ENCODE measurements around the gene SREK1IP1. TPM values are rescaled to one million over a fixed set of nuclear protein-coding genes. Genes with fewer than 3 reads are reported as not detected.

SREK1IP1 gene
- 10 to 100 TPM in 3 of 5 donors, 1 to 10 TPM in 2; 2.3 to 43.2 (median 12.2) TPM for total RNA-seq
- polyA plus RNA-seq: 10 to 100 TPM; 20.5 to 28.4 (median 28.2) TPM
- long read RNA-seq, donor 1, full-length matches to known transcripts: 25 of 35 reads
- long read RNA-seq, donor 1, partial matches to known transcripts: 10 of 35 reads
- long read RNA-seq, donor 1, other reads (novel, unspliced or antisense): 0 of 35 reads
- long read RNA-seq, donor 2, full-length matches to known transcripts: 29 of 38 reads
- long read RNA-seq, donor 2, partial matches to known transcripts: 9 of 38 reads
- long read RNA-seq, donor 2, other reads (novel, unspliced or antisense): 0 of 38 reads
- long read RNA-seq, donor 3, full-length matches to known transcripts: 9 of 18 reads
- long read RNA-seq, donor 3, partial matches to known transcripts: 9 of 18 reads
- long read RNA-seq, donor 3, other reads (novel, unspliced or antisense): 0 of 18 reads
- long read RNA-seq, donor 4, full-length matches to known transcripts: 2 of 2 reads
- long read RNA-seq, donor 4, partial matches to known transcripts: 0 of 2 reads
- long read RNA-seq, donor 4, other reads (novel, unspliced or antisense): 0 of 2 reads
- long read RNA-seq, donor 5, full-length matches to known transcripts: 17 of 23 reads
- long read RNA-seq, donor 5, partial matches to known transcripts: 6 of 23 reads
- long read RNA-seq, donor 5, other reads (novel, unspliced or antisense): 0 of 23 reads
- long read RNA-seq, donor 6, full-length matches to known transcripts: 55 of 78 reads
- long read RNA-seq, donor 6, partial matches to known transcripts: 23 of 78 reads
- long read RNA-seq, donor 6, other reads (novel, unspliced or antisense): 0 of 78 reads
- long read RNA-seq, donor 7, full-length matches to known transcripts: 26 of 35 reads
- long read RNA-seq, donor 7, partial matches to known transcripts: 9 of 35 reads
- long read RNA-seq, donor 7, other reads (novel, unspliced or antisense): 0 of 35 reads
- long read RNA-seq, donor 8, full-length matches to known transcripts: 33 of 68 reads
- long read RNA-seq, donor 8, partial matches to known transcripts: 35 of 68 reads
- long read RNA-seq, donor 8, other reads (novel, unspliced or antisense): 0 of 68 reads
- long read RNA-seq, donor 9, full-length matches to known transcripts: 24 of 31 reads
- long read RNA-seq, donor 9, partial matches to known transcripts: 7 of 31 reads
- long read RNA-seq, donor 9, other reads (novel, unspliced or antisense): 0 of 31 reads
- long read RNA-seq, donor 10, full-length matches to known transcripts: 8 of 8 reads
- long read RNA-seq, donor 10, partial matches to known transcripts: 0 of 8 reads
- long read RNA-seq, donor 10, other reads (novel, unspliced or antisense): 0 of 8 reads

DNA sequence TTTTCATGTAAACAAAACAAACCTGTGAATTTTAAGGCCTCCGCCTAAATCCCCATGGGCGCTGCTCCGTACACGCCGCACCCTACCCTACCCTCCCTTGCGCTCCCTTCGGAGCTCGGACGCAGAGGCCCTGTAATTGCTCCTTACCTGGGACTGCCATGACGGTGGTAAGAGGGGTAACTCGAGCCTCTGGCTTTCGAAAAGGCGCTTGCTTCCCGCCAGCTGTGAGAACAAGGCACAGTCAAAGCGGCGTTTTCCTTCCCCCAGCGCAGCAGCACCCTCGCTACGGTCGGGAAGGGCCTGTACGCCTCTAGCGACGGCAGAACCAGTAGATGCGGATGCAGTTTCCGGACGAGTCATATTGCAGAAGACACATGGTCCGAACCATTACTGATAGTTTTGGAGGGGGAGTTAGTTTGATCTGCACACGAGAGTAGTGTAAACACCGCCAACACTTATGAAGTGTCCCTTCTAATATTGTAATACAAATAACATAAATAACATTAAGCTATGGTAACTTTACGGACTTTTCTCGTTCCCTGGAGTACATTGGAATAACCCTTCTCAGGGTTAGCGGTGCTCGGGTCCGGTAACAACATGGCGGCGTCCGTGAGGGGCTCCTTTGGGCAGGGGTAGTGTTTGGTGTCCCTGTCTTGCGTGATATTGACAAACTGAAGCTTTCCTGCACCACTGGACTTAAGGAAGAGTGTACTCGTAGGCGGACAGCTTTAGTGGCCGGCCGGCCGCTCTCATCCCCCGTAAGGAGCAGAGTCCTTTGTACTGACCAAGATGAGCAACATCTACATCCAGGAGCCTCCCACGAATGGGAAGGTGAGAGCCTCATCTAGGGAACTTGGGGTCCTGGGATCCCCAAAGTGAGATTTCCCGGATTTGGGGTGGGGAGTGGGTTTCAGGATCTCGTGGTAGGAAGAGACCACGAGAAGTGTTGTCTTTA lies at the start of gene SREK1IP1, which contains the start of gene CWC27:
Gene SREK1IP1, minus strand, starts transcription at position 334 of the 955 bp plus-strand sequence. Its CDS starts 174 bp downstream, at position 160.
Gene CWC27, plus strand, starts transcription at position 573 of the 955 bp plus-strand sequence. Its CDS starts 217 bp downstream, at position 790.
- Histone ChIP-seq H3K9me3 (no peaks in the 10 kb centered on the region), H3K4me3 (peak within 1 kb of the TSS; percentile 67 to 98 (median 71)), H3K36me3 (peaks cover 0 to 11% (median 9%) of the 10 kb centered on the region in 4 donors), H3K4me1 (peaks cover 35 to 72% (median 48%) of the 10 kb centered on the region in 4 donors), H3K27ac (peak within 1 kb of the TSS; percentile 87 to 90 (median 89)), H3K27me3 (no peaks in the 10 kb centered on the region)
- intact Hi-C loops (cut with DNase I; ENCODE audit: low total_unique reads): no loop called here
- TF ChIP-seq POLR2A (IDR thresholded peaks at IDR 0.05): peak in 2 of 4 donors; percentile 20 to 56
- no peak for TF ChIP-seq EP300 (IDR thresholded peaks at IDR 0.05)
- TF ChIP-seq POLR2AphosphoS5 (IDR thresholded peaks at IDR 0.05): peak; percentile 74 to 97 (median 96)
- TF ChIP-seq, protein P1, sequence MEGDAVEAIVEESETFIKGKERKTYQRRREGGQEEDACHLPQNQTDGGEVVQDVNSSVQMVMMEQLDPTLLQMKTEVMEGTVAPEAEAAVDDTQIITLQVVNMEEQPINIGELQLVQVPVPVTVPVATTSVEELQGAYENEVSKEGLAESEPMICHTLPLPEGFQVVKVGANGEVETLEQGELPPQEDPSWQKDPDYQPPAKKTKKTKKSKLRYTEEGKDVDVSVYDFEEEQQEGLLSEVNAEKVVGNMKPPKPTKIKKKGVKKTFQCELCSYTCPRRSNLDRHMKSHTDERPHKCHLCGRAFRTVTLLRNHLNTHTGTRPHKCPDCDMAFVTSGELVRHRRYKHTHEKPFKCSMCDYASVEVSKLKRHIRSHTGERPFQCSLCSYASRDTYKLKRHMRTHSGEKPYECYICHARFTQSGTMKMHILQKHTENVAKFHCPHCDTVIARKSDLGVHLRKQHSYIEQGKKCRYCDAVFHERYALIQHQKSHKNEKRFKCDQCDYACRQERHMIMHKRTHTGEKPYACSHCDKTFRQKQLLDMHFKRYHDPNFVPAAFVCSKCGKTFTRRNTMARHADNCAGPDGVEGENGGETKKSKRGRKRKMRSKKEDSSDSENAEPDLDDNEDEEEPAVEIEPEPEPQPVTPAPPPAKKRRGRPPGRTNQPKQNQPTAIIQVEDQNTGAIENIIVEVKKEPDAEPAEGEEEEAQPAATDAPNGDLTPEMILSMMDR (IDR thresholded peaks at IDR 0.05): peak in 2 of 7 experiments; percentile 17 to 30
- peak; percentile 83 to 96 for DNase-seq
- 0 to 2% (median 0%) methylated on average over 45 to 48 of the region's 48 CpGs for WGBS, 5 donors

- Histone ChIP-seq H3K27me3 (no peaks in the 10 kb centered on the region), H3K4me3 (no peak overlapping the region), H3K27ac (no peak overlapping the region), H3K4me1 (peaks cover 0 to 16% (median 8%) of the 10 kb centered on the region in 4 donors), H3K36me3 (peaks cover 0 to 7% (median 2%) of the 10 kb centered on the region in 4 donors), H3K9me3 (no peaks in the 10 kb centered on the region)
- intact Hi-C loops (cut with DNase I; ENCODE audit: low total_unique reads): no loop called here
- TF ChIP-seq, protein P1 (IDR thresholded peaks at IDR 0.05): no peak
- TF ChIP-seq POLR2A (IDR thresholded peaks at IDR 0.05) (no peak), EP300 (IDR thresholded peaks at IDR 0.05) (no peak), POLR2AphosphoS5 (IDR thresholded peaks at IDR 0.05) (no peak)
- 22 to 46% (median 27%) methylated on average over 3 of the region's 3 CpGs for WGBS, 5 donors
- no peak for DNase-seq
Measured at GRCh38 chr5:64818245-64818644, 49.8 kb upstream of the SREK1IP1 start.

DNA sequence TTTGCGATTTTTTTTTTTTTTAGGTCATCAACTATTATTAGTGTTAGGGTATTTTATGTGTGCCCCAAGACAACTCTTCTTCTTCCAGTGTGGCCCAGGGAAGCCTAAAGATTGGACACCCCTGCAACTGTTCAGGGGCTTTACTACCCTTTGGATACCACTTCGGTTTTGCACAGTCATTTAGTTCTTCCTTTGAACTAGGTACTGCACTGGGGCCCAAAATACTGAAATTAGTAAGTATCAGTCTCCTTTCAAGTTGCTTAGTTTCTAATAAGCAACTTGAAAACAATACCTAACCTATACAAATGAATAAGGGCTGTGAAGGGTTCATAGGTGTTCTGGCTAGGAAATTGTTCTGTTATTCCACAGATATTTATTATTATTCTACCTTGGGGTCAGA lies 45.6 kb upstream of the SREK1IP1 start:
- H3K27ac ChIP-seq: no peak overlapping the region
- intact Hi-C loops (cut with DNase I; ENCODE audit: low total_unique reads): no loop called here
- 79 to 94% (median 83%) methylated on average over 2 of the region's 2 CpGs for WGBS, 5 donors
- no peak overlapping the region for H3K4me3 ChIP-seq
- H3K27me3 ChIP-seq: no peaks in the 10 kb centered on the region
- H3K9me3 ChIP-seq: no peaks in the 10 kb centered on the region
- H3K4me1 ChIP-seq: peaks cover 0 to 16% (median 6%) of the 10 kb centered on the region in 4 donors
- no peak for DNase-seq
- TF ChIP-seq, protein P1 (IDR thresholded peaks at IDR 0.05): no peak
- TF ChIP-seq POLR2A (IDR thresholded peaks at IDR 0.05) (no peak), POLR2AphosphoS5 (IDR thresholded peaks at IDR 0.05) (no peak), EP300 (IDR thresholded peaks at IDR 0.05) (no peak)
- H3K36me3 ChIP-seq: peaks cover 0 to 13% (median 2%) of the 10 kb centered on the region in 4 donors

Measured in stomach (tissue), 19 donors.